ENCODE results near the gene H3-3A.

- TF ChIP-seq CTCF (IDR thresholded peaks at IDR 0.05) (no peak), POLR2A (IDR thresholded peaks at IDR 0.05) (no peak), EP300 (IDR thresholded peaks at IDR 0.05) (no peak)
Measured at GRCh38 chr1:226093621-226094020, 31.1 kb downstream of the H3-3A start.
